ENCODE results near the gene EMD. TPM values are rescaled to one million over a fixed set of nuclear protein-coding genes. Genes with fewer than 3 reads are reported as not detected.

Gene EMD
- total and polyA plus RNA-seq, 2 donors from 2014 or later = 79.6 to 102 TPM

DNA sequence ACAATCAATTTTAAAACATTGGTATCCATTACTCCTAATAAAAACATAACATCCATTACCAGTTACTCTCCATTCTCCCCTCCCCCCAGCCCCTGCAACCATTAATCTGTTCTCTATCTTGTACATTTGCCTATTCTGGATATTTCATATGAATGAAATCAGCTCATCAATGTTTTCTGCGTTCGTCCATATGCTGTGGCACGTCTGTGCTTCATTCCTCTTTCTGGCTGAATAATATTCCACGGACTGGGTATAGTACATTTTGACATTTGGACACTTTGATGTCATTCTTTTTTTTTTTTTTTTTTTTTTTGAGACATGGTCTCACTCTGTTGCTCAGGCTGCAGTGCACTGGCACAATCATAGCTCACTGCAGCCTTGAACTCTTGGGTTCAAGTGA is 24.8 kb downstream of the EMD start:
- TF ChIP-seq, protein P1, sequence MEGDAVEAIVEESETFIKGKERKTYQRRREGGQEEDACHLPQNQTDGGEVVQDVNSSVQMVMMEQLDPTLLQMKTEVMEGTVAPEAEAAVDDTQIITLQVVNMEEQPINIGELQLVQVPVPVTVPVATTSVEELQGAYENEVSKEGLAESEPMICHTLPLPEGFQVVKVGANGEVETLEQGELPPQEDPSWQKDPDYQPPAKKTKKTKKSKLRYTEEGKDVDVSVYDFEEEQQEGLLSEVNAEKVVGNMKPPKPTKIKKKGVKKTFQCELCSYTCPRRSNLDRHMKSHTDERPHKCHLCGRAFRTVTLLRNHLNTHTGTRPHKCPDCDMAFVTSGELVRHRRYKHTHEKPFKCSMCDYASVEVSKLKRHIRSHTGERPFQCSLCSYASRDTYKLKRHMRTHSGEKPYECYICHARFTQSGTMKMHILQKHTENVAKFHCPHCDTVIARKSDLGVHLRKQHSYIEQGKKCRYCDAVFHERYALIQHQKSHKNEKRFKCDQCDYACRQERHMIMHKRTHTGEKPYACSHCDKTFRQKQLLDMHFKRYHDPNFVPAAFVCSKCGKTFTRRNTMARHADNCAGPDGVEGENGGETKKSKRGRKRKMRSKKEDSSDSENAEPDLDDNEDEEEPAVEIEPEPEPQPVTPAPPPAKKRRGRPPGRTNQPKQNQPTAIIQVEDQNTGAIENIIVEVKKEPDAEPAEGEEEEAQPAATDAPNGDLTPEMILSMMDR (IDR thresholded peaks at IDR 0.05; ENCODE audit: borderline replicate concordance, extremely low read depth, insufficient read depth) = no peak
- H3K9ac ChIP-seq (ENCODE audit: low read length in 3 of 3) = no peak overlapping the region
- H3K36me3 ChIP-seq (ENCODE audit: control insufficient read depth in 2 of 3, insufficient read depth in 3 of 3, low read length in 3 of 3) = peaks cover 2 to 15% (median 8%) of the 10 kb centered on the region in 3 donors
- no peak overlapping the region for H3K4me3 ChIP-seq (ENCODE audit: low read length in 3 of 3)
- H3K9me3 ChIP-seq (ENCODE audit: control insufficient read depth in 2 of 3, insufficient read depth in 1 of 3, low read length in 3 of 3) = no peaks in the 10 kb centered on the region
- H3K27ac ChIP-seq (ENCODE audit: low read depth in 2 of 2, low read length in 2 of 2) = no peak overlapping the region
- H3K4me1 ChIP-seq (ENCODE audit: control insufficient read depth in 2 of 3, insufficient read depth in 2 of 3, low read depth in 1 of 3, low read length in 3 of 3) = peaks cover 0 to 18% (median 7%) of the 10 kb centered on the region in 3 donors
- FAIRE-seq = no peak
- intact Hi-C loops (cut with DNase I) = no loop called here
- DNase-seq = no peak
- H3K27me3 ChIP-seq (ENCODE audit: control insufficient read depth, insufficient read depth, low read length) = no peaks in the 10 kb centered on the region

DNA sequence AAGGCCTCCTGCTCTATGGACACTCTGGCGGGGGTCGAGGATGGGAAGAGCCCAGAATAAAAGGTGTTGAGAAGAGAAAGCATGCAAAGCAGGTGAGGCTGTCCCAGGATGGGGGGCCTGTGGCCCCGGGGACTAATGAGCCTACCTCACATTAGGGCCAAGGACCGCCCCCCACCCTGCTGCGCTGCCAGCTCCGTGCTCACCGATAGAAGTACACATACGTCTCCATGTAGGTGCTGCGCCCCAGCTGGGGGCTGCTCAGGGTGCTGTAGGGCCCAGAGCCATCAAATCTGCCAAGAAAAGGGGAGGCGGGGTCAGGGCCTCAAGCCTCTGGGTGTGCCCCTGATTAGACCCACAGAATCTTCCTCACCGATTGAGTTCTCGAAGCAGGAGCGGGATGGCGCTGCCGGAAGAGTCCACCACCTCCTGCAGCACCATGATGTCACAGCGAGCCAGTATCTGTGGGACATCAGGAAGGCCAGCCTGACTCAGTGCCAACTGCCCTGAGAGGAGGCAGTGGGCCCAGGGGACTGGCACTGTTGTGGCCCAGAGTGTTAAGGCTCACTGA is 25.6 kb downstream of the EMD start:
- H3K27me3 ChIP-seq (ENCODE audit: control insufficient read depth, insufficient read depth, low read length) = no peaks in the 10 kb centered on the region
- H3K9ac ChIP-seq (ENCODE audit: low read length in 3 of 3) = no peak overlapping the region
- peaks cover 0 to 10% (median 4%) of the 10 kb centered on the region in 3 donors for H3K4me1 ChIP-seq (ENCODE audit: control insufficient read depth in 2 of 3, insufficient read depth in 2 of 3, low read depth in 1 of 3, low read length in 3 of 3)
- H3K4me3 ChIP-seq (ENCODE audit: low read length in 3 of 3) = no peak overlapping the region
- FAIRE-seq (no peak), DNase-seq (peak in 1 of 5 donors; percentile 57)
- intact Hi-C loops (cut with DNase I) = no loop called here
- H3K36me3 ChIP-seq (ENCODE audit: control insufficient read depth in 2 of 3, insufficient read depth in 3 of 3, low read length in 3 of 3) = peaks cover 0 to 10% (median 6%) of the 10 kb centered on the region in 3 donors
- TF ChIP-seq, protein P1 (IDR thresholded peaks at IDR 0.05; ENCODE audit: borderline replicate concordance, extremely low read depth, insufficient read depth) = no peak
- no peaks in the 10 kb centered on the region for H3K9me3 ChIP-seq (ENCODE audit: control insufficient read depth in 2 of 3, insufficient read depth in 1 of 3, low read length in 3 of 3)
- H3K27ac ChIP-seq (ENCODE audit: low read depth in 2 of 2, low read length in 2 of 2) = no peak overlapping the region

DNA sequence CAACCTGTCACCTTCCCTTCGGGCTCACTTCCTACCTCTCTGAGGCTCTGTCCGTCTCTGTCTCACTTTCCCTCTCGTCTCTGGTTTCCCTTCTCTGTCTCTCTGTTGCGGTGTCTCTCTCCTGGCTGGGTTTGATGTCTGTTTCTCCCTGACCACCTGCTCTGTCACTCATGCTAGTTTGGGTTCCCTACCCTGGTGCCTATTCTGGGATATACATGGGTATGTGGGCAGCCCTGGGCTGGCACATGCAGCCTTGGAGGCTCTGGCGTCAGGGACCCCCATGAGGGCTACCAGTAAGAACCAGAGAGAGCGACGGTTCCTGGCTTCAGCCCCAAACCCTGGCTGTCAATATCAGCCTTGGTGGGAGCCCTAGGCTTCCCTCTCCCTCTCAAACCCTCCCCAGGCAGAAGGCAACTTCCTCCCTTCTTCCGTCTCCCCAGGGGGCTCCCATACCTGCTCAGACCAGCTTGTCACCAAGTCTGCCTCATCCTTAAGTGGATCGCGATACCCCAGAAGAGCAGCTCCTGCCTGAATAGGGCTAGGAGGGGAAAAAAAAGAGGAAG is 29.6 kb downstream of the EMD start:
- no peak for FAIRE-seq
- no peaks in the 10 kb centered on the region for H3K27me3 ChIP-seq (ENCODE audit: control insufficient read depth, insufficient read depth, low read length)
- peak overlapping the region in 2 of 3 donors; percentile 29 to 35 for H3K4me3 ChIP-seq (ENCODE audit: low read length in 3 of 3)
- TF ChIP-seq, protein P1 (IDR thresholded peaks at IDR 0.05; ENCODE audit: borderline replicate concordance, extremely low read depth, insufficient read depth) = no peak
- peak overlapping the region; percentile 47 to 55 for H3K27ac ChIP-seq (ENCODE audit: low read depth in 2 of 2, low read length in 2 of 2)
- DNase-seq = no peak
- H3K9ac ChIP-seq (ENCODE audit: low read length in 3 of 3) = peak overlapping the region in 1 of 3 donors; percentile 55
- no peaks in the 10 kb centered on the region for H3K9me3 ChIP-seq (ENCODE audit: control insufficient read depth in 2 of 3, insufficient read depth in 1 of 3, low read length in 3 of 3)
- H3K4me1 ChIP-seq (ENCODE audit: control insufficient read depth in 2 of 3, insufficient read depth in 2 of 3, low read depth in 1 of 3, low read length in 3 of 3) = peaks cover 0 to 6% (median 0%) of the 10 kb centered on the region in 3 donors
- intact Hi-C loops (cut with DNase I) = no loop called here
- no peaks in the 10 kb centered on the region for H3K36me3 ChIP-seq (ENCODE audit: control insufficient read depth in 2 of 3, insufficient read depth in 3 of 3, low read length in 3 of 3)
